Mesenteric fat pad (tissue), 1 donor: ENCODE data around the gene ARHGEF37. TPM values are rescaled to one million over a fixed set of nuclear protein-coding genes. Genes with fewer than 3 reads are reported as not detected.

Experiments
- DNase-seq: peaks from one replicate; pipeline ENCODE4 v3.0.0-alpha.2; 2020; ENCODE audit warnings: low spot score
- total RNA-seq: library from RNA; stranded (reverse); fragmentation: NEBNext Ultra II Directional; extraction: Animal tissue kit (Norgen Biotek cat#: 25700); gene quantifications from one replicate; pipeline ENCODE4 v1.2.1, GENCODE V29; 2021
- donor health status: DM: yes; HTN: yes; CAD: no.

Gene ARHGEF37
- total RNA-seq, 1 donor from 2014 or later, result 3.9 TPM

DNA sequence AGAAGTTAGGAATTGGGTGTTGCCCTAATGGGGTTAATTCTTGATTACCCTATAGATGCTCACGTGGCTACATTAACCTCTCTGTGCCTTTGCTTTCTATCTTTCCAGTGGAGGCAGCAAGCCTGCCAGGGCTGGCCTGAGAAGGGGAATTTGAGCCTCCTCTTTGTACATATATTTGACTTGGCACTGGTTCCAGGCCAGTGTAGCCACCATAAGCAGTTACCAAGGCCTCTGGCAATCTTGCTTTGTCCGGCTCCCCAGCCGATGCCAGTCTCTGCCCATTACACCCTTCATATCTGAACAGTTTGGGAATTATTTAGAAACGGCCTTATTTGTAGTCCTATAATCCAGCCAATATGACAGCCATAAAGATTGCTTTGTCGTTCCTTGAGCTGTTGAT, 90.2 kb downstream of the ARHGEF37 start:
- no peak for DNase-seq

DNA sequence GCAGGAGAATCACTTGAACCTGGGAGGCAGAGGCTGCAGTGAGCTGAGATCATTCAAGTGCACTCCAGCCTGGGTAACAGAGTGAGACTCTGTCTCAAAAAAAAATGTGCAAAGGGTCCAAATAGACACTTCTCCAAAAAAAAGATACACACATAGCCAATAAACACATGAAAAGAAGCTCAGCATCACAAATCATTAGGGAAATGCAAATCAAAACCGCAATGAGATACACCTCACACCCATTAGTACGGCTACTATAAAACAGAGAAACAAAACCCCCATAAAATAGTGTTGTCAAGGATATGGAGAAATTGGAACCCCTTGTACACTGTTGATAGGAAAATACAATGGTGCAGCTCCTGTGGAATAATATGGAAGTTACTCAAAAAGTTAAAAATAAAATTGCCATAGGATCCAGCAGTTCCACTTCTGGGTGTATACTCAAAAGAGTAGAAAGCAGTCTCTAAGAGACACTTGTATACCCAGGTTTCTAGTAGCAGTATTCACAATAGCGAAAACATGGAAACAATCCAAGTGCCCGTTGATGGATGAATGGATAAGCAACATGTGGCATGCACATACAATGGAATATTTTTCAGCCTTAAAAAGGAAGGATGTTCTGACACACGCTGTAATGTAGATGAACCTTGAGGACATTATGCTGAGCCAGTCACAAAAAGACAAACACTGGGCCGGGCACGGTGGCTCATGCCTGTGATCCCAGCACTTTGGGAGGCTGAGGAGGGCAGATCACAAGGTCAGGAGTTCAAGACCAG, 91.6 kb downstream of the ARHGEF37 start:
- no peak for DNase-seq

DNA sequence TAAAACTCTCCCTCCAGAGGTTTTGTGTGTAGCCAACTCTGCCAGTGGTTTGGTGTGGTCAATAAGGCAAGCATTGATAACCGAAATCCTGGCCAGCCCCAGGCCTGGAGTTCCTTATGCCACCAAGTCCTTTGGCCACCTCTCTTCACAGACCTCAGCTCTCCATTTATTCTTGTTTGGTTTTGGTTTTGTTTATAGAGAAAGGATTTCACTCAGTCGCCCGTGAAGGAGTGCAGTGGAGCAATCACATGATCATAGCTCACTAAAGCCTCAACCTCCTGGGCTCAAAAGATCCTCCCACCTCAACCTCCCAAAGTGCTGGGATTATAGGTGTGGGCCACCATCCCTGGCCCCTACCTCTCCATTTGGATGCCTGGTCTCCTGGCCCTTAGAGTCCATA, 93.4 kb downstream of the ARHGEF37 start:
- DNase-seq, result no peak

DNA sequence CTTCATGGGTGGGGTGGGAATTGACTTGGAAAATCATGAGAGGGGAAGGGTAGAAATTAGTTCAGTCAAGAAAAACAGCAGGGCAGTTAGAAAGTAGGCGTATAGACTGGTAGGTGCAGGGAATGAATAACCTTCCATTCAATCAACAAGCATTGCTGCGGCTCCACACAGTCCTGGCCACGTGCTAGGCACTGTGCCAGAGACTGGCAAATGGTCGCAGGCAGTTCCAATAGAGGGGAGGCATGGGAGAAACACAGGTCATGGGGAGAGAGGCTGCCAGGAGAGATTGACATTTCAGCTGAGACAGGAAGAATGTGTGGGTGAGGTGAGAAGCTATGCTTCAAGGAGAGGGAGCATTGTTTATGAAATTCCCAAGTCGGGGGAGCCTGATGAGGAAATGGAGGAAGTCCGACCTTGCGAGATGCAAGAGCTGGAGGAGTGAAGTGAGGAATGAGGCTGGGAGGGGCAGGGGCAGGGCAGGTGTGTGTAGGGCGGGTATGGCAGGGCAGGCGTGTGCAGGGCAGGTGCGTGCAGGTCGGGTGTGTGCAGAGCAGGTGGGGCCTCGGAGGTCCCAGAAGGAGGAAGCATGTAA, 94.4 kb downstream of the ARHGEF37 start:
- no peak for DNase-seq

DNA sequence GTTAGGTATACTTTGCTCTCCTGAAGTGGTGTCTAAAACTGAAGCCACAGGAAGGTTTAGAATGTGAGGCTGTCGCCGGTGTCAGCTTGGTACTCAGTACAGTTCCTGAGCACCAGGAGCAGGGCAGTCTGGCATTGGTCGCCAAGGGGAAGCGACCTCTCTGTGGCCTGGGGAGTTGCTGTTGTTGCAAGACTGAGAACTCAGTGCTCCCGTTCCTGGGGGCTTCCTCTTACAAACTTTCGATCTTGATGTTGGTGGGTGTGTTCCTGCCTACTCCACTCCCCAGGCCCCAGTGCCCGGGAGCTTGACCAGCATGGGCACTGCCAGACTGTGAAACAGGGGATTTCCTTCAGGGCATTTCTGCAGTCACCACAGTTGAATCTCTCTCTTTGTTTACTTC, 96.4 kb downstream of the ARHGEF37 start:
- no peak for DNase-seq

DNA sequence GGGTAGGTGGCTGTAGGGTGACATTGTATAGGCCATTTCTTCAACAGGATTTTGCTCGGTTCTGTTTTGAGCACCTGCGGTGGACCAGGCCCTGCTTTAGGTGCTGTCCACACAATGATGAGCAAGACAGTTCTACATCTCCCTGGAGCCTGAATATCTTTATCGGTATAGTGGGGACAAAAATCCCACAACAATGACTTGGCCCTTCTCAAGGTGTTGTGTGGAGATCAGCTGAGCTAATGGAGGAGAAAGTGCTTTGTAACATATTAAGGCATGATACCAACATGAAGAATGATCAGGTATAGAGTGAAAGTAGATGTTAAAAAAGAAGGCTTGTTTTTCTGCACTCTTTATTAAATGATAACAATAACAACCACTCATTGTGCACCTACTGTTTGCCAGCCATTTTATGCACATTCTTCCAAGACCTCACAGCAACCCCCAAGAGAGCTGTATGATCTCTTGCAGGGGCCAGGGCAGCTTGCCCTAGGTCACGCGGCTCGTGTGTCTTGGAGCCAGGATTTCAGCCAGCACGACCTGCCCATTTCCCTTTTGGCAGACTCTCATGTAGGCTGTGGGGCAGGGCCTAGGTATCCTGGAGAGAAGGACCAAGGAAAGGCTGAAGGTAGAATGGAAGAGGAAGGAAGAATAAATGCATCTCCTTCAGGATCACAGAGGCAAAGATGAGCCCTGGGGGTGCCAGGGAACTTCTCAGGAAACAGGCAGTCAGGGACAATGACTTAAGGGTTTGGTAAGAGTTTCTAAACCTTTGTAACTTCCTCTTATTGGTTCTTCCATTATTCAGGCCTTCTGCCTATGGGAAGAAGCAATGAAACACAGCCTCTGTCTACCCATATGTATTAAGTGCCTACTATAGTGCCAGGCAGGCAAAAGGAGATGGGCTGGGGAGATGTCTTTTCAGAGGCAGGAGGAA, 98.8 kb downstream of the ARHGEF37 start:
- DNase-seq, result no peak

DNA sequence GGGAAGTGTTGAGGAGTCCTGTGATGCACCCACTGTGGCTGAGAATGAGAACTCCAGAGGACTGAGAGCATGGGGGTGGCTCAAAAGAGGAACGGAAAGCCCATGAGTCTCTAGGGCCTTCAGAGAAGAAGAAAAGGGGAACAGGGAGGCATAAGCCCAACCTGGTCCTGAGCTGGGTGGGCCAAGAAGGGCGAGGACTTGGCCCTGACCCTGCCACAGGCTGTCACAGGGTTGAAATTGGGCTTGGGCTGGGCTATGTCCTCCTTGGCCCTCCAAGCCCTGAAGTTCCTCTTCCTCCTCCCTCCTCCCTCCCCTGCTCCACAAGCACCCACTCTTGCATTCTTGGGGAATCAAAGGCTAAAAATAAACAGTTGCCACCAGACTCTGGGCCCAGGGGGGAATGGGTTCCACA, 99.5 kb downstream of the ARHGEF37 start:
- no peak for DNase-seq

DNA sequence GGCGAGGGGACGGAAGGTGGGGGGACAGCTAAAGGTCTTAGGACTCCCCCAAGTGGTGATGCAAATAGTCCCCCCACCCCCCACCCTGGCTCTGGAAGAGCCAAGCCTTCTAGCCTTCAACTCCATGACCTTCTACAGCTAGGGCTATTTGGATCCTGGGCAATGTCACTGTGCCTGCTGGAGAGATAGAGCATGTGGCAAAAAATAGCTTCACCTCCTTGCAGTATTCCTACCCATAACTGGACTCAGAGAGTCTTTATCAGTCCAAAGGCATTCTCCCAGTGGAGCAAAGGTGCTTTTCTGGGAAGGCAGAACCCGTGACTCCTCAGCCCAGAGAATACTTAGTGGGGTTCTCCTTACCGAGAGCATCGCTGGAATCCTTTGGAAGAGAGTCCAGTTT, 100.0 kb downstream of the ARHGEF37 start:
- DNase-seq, result no peak

DNA sequence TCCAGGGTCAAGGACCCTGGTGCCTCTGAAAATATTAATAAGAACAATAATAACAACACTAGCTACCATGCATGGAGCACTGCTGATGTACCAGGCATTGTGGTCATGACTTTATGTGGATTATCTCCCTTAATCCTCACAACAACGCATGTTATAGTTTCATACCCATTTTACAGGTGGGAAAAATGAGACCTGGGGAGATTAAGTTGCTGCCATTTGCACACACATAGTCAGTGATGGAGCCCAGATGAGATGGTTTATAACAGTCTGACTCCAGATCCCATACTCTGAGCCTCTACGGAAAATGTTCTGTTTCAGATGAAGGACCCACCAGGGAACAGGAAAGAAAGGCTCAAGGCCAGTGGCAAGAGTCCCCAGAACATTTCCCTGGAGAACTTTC, 100.6 kb downstream of the ARHGEF37 start:
- no peak for DNase-seq

DNA sequence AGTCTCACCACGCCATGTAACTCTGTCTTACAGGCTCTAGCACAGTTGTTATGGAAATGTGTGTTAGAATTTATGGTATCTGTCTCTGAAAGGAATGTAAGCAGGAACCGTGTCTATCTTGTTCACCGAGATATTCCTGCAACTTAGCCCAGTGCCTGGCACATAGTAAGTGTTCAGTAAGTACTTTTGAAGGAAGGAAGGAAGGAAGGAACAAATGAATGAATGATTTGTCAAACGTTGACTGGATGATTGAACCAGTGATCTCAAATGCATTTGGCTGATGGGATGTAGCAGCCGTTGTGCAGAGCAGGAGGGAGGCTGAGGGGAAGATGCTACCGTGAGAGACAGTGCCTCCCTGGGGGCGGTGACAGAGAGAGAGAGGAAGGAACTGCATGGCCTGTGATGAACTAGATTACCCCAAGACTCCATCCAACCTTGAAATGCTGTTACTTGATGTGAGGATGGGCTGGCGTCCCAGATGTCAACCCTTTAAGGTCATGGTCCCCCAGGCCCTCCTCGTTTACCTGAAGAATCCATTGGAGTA, 101.3 kb downstream of the ARHGEF37 start:
- DNase-seq, result no peak

DNA sequence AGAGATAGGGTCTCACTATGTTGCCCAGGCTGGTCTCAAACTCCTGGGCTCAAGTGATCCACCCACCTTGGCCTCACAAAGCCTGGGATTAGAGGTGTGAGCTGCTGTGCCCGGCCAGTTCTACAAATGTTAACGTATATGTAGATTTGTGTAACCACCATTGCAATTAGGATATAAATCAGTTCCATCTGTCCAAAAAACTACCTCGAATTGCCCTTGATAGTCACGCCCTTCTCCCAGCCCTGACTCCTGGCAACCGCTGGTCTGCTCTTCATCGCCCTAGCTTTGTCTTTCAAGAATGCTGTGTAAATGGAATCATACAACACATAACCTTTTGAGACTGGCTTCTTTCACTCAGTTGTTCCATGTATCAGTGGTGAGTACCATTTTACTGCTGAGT, 102.7 kb downstream of the ARHGEF37 start:
- no peak for DNase-seq

DNA sequence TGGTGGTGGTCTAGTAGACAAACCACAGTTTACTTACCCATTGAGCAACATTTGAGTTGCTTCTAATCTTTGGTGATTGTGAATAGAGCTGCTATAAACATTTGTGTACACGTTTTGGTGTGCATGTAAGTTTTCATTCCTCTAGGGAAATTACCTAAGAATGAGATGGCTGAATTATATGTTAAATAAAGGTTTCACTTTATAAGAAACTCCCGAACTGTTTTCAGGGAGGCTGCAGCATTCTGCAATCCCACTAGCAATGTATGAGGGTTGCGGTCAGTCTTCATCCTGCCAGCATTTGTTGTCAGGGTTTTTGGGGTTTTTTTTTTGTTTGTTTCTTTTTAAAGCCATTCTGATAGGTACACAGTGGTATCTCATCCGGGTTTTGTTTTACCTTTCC, 103.1 kb downstream of the ARHGEF37 start:
- no peak for DNase-seq

Other genes starting within 250 kb of the ARHGEF37 start
- 22.7 TPM for gene GRPEL2, start 236.0 kb upstream of the ARHGEF37 start, total RNA-seq
- gene PCYOX1L, start 223.5 kb upstream of the ARHGEF37 start, total RNA-seq, result 1.9 TPM
- not detected for gene IL17B, start 202.2 kb upstream of the ARHGEF37 start, total RNA-seq
- gene CSNK1A1, start 30.1 kb upstream of the ARHGEF37 start, total RNA-seq, result 224 TPM
- gene PPARGC1B, start 148.8 kb downstream of the ARHGEF37 start, total RNA-seq, result 11.5 TPM